ENCODE data around the gene LIG4. TPM values are rescaled to one million over a fixed set of nuclear protein-coding genes. Genes with fewer than 3 reads are reported as not detected.

LIG4 gene
- total and polyA plus RNA-seq, 2 experiments from 2014 or later: 5.3 to 19.2 TPM

DNA sequence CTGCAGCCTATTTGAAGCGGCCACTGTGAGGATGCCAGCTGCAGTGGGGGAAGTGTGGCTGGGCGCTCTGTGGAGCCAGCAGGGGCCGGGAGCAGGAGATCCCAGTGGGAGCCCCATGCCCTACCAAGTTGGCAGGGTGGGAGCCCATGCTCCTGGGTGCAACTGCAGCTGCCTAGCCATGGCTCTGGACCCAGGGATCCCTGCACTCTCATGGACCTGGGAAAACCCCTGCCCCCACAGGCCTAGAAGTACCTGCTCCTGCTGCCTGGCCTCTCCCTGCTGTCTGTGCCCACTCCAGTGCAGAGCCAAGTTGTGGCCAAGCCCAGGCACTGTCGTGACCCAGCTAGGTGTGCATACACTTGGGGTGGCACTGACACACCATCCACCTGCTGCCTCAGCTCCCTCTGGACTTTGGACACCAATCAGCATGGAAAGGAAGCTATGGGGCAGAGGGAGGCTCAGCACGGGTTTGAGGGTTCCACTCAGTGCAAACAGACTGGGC, 20.9 kb downstream of the LIG4 start:
- no peaks in the 10 kb centered on the region for H3K36me3 ChIP-seq (replicated peaks; ENCODE audit: insufficient read depth, low read depth)
- TF ChIP-seq EZH2phosphoT487 (IDR thresholded peaks at IDR 0.05; ENCODE audit: low read depth, severe bottlenecking, unreplicated experiment) (no peak), EZH2 (IDR thresholded peaks at IDR 0.05; ENCODE audit: borderline replicate concordance) (no peak)
- TF ChIP-seq, protein P1, sequence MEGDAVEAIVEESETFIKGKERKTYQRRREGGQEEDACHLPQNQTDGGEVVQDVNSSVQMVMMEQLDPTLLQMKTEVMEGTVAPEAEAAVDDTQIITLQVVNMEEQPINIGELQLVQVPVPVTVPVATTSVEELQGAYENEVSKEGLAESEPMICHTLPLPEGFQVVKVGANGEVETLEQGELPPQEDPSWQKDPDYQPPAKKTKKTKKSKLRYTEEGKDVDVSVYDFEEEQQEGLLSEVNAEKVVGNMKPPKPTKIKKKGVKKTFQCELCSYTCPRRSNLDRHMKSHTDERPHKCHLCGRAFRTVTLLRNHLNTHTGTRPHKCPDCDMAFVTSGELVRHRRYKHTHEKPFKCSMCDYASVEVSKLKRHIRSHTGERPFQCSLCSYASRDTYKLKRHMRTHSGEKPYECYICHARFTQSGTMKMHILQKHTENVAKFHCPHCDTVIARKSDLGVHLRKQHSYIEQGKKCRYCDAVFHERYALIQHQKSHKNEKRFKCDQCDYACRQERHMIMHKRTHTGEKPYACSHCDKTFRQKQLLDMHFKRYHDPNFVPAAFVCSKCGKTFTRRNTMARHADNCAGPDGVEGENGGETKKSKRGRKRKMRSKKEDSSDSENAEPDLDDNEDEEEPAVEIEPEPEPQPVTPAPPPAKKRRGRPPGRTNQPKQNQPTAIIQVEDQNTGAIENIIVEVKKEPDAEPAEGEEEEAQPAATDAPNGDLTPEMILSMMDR (IDR thresholded peaks at IDR 0.05; ENCODE audit: poor library complexity): no peak
- DNase-seq (ENCODE audit: low spot score): no peak
- no peak overlapping the region for H2AFZ ChIP-seq
- WGBS (ENCODE audit: low lambda C conversion rate, missing lambda C conversion rate): 87% methylated on average over 5 of the region's 5 CpGs
- H4K20me1 ChIP-seq (ENCODE audit: insufficient read depth, poor library complexity, severe bottlenecking): no peaks in the 10 kb centered on the region
- H3K9me2 ChIP-seq (replicated peaks; ENCODE audit: insufficient read depth): no peaks in the 10 kb centered on the region
- H3K4me2 ChIP-seq: no peak overlapping the region
- H3K4me3 ChIP-seq: no peak overlapping the region
- no peak overlapping the region for H3K27ac ChIP-seq
- no peaks in the 10 kb centered on the region for H3K27me3 ChIP-seq
- H3K9me3 ChIP-seq (ENCODE audit: low read depth): no peaks in the 10 kb centered on the region
- H3K4me1 ChIP-seq (ENCODE audit: insufficient read depth): no peaks in the 10 kb centered on the region
- no peaks in the 10 kb centered on the region for H3K79me2 ChIP-seq

DNA sequence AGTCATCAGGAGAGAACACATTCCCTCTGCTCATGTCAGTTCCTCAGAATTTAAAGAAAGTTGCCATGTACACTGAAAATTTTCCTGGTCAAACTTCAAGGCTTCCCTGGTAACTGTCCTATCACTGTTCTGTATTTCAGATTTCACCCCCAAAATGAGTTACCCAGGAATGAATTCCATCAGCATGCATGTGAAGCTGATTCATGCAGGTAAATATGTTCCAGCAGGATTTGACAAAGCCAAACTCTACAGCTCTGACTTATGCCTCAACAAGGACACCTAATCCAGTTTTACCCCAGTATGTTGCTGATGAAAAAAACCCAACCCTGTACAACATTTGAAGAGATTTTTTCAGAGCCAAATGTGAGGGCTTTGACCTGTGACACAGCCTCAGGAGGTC, 21.5 kb downstream of the LIG4 start:
- Histone ChIP-seq H3K9me3 (ENCODE audit: low read depth) (no peaks in the 10 kb centered on the region), H3K4me2 (no peak overlapping the region), H3K9me2 (replicated peaks; ENCODE audit: insufficient read depth) (no peaks in the 10 kb centered on the region), H3K36me3 (replicated peaks; ENCODE audit: insufficient read depth, low read depth) (no peaks in the 10 kb centered on the region), H4K20me1 (ENCODE audit: insufficient read depth, poor library complexity, severe bottlenecking) (no peaks in the 10 kb centered on the region), H2AFZ (no peak overlapping the region), H3K27me3 (no peaks in the 10 kb centered on the region), H3K27ac (no peak overlapping the region), H3K4me1 (ENCODE audit: insufficient read depth) (no peaks in the 10 kb centered on the region), H3K4me3 (no peak overlapping the region), H3K79me2 (no peaks in the 10 kb centered on the region)
- DNase-seq (ENCODE audit: low spot score): no peak
- TF ChIP-seq, protein P1 (IDR thresholded peaks at IDR 0.05; ENCODE audit: poor library complexity): no peak
- TF ChIP-seq EZH2 (IDR thresholded peaks at IDR 0.05; ENCODE audit: borderline replicate concordance) (no peak), EZH2phosphoT487 (IDR thresholded peaks at IDR 0.05; ENCODE audit: low read depth, severe bottlenecking, unreplicated experiment) (no peak)

GRCh38 chr13:108190897-108191296, 24.4 kb downstream of the LIG4 start:
- Histone ChIP-seq H4K20me1 (ENCODE audit: insufficient read depth, poor library complexity, severe bottlenecking) (no peaks in the 10 kb centered on the region), H3K27ac (no peak overlapping the region), H2AFZ (no peak overlapping the region), H3K79me2 (no peaks in the 10 kb centered on the region), H3K4me3 (no peak overlapping the region), H3K4me1 (ENCODE audit: insufficient read depth) (no peaks in the 10 kb centered on the region), H3K9me3 (ENCODE audit: low read depth) (no peaks in the 10 kb centered on the region), H3K36me3 (replicated peaks; ENCODE audit: insufficient read depth, low read depth) (no peaks in the 10 kb centered on the region), H3K27me3 (no peaks in the 10 kb centered on the region), H3K9me2 (replicated peaks; ENCODE audit: insufficient read depth) (no peaks in the 10 kb centered on the region), H3K4me2 (no peak overlapping the region)
- TF ChIP-seq EZH2 (IDR thresholded peaks at IDR 0.05; ENCODE audit: borderline replicate concordance): no peak
- TF ChIP-seq EZH2phosphoT487 (IDR thresholded peaks at IDR 0.05; ENCODE audit: low read depth, severe bottlenecking, unreplicated experiment): no peak
- TF ChIP-seq, protein P1 (IDR thresholded peaks at IDR 0.05; ENCODE audit: poor library complexity): no peak
- DNase-seq (ENCODE audit: low spot score): no peak
- WGBS (ENCODE audit: low lambda C conversion rate, missing lambda C conversion rate): 74% methylated on average over 3 of the region's 3 CpGs

DNA sequence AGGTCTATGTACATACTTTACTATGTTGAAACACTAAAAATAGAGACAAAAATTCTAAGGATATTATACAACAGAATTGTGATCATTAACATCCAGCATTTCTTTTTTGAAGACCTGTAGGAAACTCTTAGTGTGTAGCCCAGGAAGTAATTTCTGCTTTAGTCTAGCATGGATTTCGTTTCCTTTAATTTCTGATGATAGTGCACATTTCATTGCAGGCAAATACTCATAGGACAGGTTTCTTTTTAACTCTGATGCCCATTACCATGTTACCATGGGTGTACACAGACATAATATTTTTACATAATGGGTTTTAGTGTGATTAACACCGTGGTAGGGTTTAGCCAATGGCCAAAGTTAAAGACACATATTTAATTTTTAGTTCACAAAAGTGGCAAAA, 27.1 kb downstream of the LIG4 start:
- no peaks in the 10 kb centered on the region for H3K9me2 ChIP-seq (replicated peaks; ENCODE audit: insufficient read depth)
- H3K4me3 ChIP-seq: no peak overlapping the region
- WGBS (ENCODE audit: low lambda C conversion rate, missing lambda C conversion rate): 74% methylated on average over 2 of the region's 2 CpGs
- H3K4me1 ChIP-seq (ENCODE audit: insufficient read depth): no peaks in the 10 kb centered on the region
- H3K4me2 ChIP-seq: no peak overlapping the region
- TF ChIP-seq, protein P1 (IDR thresholded peaks at IDR 0.05; ENCODE audit: poor library complexity): no peak
- no peak for TF ChIP-seq EZH2 (IDR thresholded peaks at IDR 0.05; ENCODE audit: borderline replicate concordance)
- TF ChIP-seq EZH2phosphoT487 (IDR thresholded peaks at IDR 0.05; ENCODE audit: low read depth, severe bottlenecking, unreplicated experiment): no peak
- no peak overlapping the region for H3K27ac ChIP-seq
- no peaks in the 10 kb centered on the region for H4K20me1 ChIP-seq (ENCODE audit: insufficient read depth, poor library complexity, severe bottlenecking)
- no peaks in the 10 kb centered on the region for H3K9me3 ChIP-seq (ENCODE audit: low read depth)
- no peaks in the 10 kb centered on the region for H3K27me3 ChIP-seq
- H2AFZ ChIP-seq: no peak overlapping the region
- no peak for DNase-seq (ENCODE audit: low spot score)
- no peaks in the 10 kb centered on the region for H3K36me3 ChIP-seq (replicated peaks; ENCODE audit: insufficient read depth, low read depth)
- H3K79me2 ChIP-seq: no peaks in the 10 kb centered on the region

Measured in hepatocyte (in vitro differentiated cells).